ENCODE data around the gene EPHA10. TPM values are rescaled to one million over a fixed set of nuclear protein-coding genes. Genes with fewer than 3 reads are reported as not detected.

EPHA10 gene
- polyA plus RNA-seq, 1 donor from 2014 or later: 39.4 TPM

DNA sequence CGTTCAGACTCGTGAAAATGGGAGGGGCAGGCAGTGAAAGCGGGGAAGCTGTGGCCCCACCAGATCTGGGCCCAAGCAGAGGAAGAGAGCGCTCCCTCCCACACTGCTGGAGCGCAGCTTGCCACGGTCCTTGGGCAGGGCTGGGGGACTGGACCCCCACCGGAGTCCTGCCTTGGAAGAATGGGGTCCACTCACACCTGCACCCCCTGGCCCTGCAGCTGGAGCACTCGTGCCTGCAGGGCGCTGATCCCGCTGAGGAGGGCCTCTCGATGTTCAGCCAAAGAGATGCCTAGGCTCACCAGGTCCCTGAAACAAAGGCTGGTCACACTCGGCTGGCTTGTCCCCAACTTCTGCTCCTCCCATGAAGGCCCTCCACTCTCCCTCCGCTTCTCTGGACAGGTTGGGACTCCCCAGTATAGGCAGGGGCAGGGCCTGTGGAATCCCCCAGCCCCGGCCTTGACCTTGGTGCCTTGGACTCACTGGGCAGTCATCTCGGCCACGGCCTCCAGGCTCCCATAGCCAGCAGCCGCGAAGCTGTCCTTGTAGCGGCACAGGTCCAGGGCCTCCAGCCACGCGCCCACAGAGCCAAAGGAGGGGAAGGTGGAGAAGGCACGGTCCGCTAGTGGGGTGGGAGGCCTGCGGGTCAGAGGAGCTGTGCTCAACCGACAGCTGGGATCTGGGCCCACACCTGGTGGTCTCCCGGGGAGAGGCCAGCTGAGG, 46.6 kb downstream of the EPHA10 start:
- no peaks in the 10 kb centered on the region for H3K9me3 ChIP-seq (ENCODE audit: low read length)
- no peak overlapping the region for H3K9ac ChIP-seq (ENCODE audit: low read length)
- no peaks in the 10 kb centered on the region for H3F3A ChIP-seq (ENCODE audit: insufficient read depth, low read length, poor library complexity, severe bottlenecking)
- no peaks in the 10 kb centered on the region for H3K9me2 ChIP-seq (ENCODE audit: insufficient read depth, low read length)
- H3K27me3 ChIP-seq (ENCODE audit: insufficient read depth, low read depth, low read length): no peaks in the 10 kb centered on the region
- H3K36me3 ChIP-seq (ENCODE audit: insufficient read depth, low read length): no peaks in the 10 kb centered on the region
- no peaks in the 10 kb centered on the region for H3K79me2 ChIP-seq (replicated peaks; ENCODE audit: insufficient read depth, low read length)
- no peak overlapping the region for H3K27ac ChIP-seq (ENCODE audit: low read length)
- no peak overlapping the region for H3K4me2 ChIP-seq (ENCODE audit: low read length)
- no peak overlapping the region for H2AFZ ChIP-seq (ENCODE audit: low read depth, low read length)
- no peak for TF ChIP-seq EP300 (conservative IDR thresholded peaks at IDR 0.05; ENCODE audit: poor library complexity, severe bottlenecking)
- TF ChIP-seq, protein P1, sequence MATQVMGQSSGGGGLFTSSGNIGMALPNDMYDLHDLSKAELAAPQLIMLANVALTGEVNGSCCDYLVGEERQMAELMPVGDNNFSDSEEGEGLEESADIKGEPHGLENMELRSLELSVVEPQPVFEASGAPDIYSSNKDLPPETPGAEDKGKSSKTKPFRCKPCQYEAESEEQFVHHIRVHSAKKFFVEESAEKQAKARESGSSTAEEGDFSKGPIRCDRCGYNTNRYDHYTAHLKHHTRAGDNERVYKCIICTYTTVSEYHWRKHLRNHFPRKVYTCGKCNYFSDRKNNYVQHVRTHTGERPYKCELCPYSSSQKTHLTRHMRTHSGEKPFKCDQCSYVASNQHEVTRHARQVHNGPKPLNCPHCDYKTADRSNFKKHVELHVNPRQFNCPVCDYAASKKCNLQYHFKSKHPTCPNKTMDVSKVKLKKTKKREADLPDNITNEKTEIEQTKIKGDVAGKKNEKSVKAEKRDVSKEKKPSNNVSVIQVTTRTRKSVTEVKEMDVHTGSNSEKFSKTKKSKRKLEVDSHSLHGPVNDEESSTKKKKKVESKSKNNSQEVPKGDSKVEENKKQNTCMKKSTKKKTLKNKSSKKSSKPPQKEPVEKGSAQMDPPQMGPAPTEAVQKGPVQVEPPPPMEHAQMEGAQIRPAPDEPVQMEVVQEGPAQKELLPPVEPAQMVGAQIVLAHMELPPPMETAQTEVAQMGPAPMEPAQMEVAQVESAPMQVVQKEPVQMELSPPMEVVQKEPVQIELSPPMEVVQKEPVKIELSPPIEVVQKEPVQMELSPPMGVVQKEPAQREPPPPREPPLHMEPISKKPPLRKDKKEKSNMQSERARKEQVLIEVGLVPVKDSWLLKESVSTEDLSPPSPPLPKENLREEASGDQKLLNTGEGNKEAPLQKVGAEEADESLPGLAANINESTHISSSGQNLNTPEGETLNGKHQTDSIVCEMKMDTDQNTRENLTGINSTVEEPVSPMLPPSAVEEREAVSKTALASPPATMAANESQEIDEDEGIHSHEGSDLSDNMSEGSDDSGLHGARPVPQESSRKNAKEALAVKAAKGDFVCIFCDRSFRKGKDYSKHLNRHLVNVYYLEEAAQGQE (IDR thresholded peaks at IDR 0.05; ENCODE audit: borderline replicate concordance): no peak
- TF ChIP-seq EZH2 (IDR thresholded peaks at IDR 0.05; ENCODE audit: borderline replicate concordance, insufficient read depth, low read length, poor library complexity, severe bottlenecking): no peak
- no peak for TF ChIP-seq POLR2AphosphoS5 (IDR thresholded peaks at IDR 0.05)
- no peak for TF ChIP-seq TAF1 (IDR thresholded peaks at IDR 0.05; ENCODE audit: low read depth)
- TF ChIP-seq MXI1 (conservative IDR thresholded peaks at IDR 0.05; ENCODE audit: poor library complexity, severe bottlenecking): no peak
- TF ChIP-seq RAD21 (conservative IDR thresholded peaks at IDR 0.05): no peak
- TF ChIP-seq SMC3 (conservative IDR thresholded peaks at IDR 0.05; ENCODE audit: poor library complexity): no peak
- TF ChIP-seq, protein P2, sequence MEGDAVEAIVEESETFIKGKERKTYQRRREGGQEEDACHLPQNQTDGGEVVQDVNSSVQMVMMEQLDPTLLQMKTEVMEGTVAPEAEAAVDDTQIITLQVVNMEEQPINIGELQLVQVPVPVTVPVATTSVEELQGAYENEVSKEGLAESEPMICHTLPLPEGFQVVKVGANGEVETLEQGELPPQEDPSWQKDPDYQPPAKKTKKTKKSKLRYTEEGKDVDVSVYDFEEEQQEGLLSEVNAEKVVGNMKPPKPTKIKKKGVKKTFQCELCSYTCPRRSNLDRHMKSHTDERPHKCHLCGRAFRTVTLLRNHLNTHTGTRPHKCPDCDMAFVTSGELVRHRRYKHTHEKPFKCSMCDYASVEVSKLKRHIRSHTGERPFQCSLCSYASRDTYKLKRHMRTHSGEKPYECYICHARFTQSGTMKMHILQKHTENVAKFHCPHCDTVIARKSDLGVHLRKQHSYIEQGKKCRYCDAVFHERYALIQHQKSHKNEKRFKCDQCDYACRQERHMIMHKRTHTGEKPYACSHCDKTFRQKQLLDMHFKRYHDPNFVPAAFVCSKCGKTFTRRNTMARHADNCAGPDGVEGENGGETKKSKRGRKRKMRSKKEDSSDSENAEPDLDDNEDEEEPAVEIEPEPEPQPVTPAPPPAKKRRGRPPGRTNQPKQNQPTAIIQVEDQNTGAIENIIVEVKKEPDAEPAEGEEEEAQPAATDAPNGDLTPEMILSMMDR (IDR thresholded peaks at IDR 0.05; ENCODE audit: poor library complexity, severe bottlenecking): no peak
- H4K20me1 ChIP-seq (ENCODE audit: insufficient read depth): no peaks in the 10 kb centered on the region
- H3K4me3 ChIP-seq (ENCODE audit: low read length): no peak overlapping the region

DNA sequence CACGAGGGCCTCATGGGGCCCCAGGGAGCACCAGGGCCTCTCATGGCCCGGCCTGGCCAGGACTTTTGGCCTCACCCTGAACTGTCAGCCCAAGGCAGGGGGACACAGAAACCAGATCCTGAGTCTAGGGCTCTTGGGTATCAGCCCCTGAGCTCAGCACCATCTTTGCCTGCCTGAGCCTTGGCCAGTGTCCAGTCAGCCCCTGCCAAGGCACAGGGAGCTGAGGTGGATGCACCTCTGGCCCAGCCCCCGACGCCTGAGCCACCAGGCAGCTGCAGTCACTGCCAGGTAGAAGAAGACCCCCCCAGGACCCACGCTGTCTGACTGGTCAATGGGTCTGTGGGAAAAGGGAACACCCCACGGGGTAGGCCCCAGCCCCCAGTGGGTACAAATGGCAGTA, 47.3 kb downstream of the EPHA10 start:
- Histone ChIP-seq H3K4me3 (ENCODE audit: low read length) (no peak overlapping the region), H3K9ac (ENCODE audit: low read length) (no peak overlapping the region), H3K79me2 (replicated peaks; ENCODE audit: insufficient read depth, low read length) (no peaks in the 10 kb centered on the region), H3K27me3 (ENCODE audit: insufficient read depth, low read depth, low read length) (no peaks in the 10 kb centered on the region), H2AFZ (ENCODE audit: low read depth, low read length) (no peak overlapping the region), H3K36me3 (ENCODE audit: insufficient read depth, low read length) (no peaks in the 10 kb centered on the region), H4K20me1 (ENCODE audit: insufficient read depth) (no peaks in the 10 kb centered on the region), H3K27ac (ENCODE audit: low read length) (no peak overlapping the region), H3F3A (ENCODE audit: insufficient read depth, low read length, poor library complexity, severe bottlenecking) (no peaks in the 10 kb centered on the region), H3K4me2 (ENCODE audit: low read length) (no peak overlapping the region), H3K9me2 (ENCODE audit: insufficient read depth, low read length) (no peaks in the 10 kb centered on the region), H3K9me3 (ENCODE audit: low read length) (no peaks in the 10 kb centered on the region)
- TF ChIP-seq, protein P1 (IDR thresholded peaks at IDR 0.05; ENCODE audit: borderline replicate concordance): no peak
- TF ChIP-seq MXI1 (conservative IDR thresholded peaks at IDR 0.05; ENCODE audit: poor library complexity, severe bottlenecking) (no peak), EZH2 (IDR thresholded peaks at IDR 0.05; ENCODE audit: borderline replicate concordance, insufficient read depth, low read length, poor library complexity, severe bottlenecking) (no peak), POLR2AphosphoS5 (IDR thresholded peaks at IDR 0.05) (no peak), TAF1 (IDR thresholded peaks at IDR 0.05; ENCODE audit: low read depth) (no peak), RAD21 (conservative IDR thresholded peaks at IDR 0.05) (no peak), SMC3 (conservative IDR thresholded peaks at IDR 0.05; ENCODE audit: poor library complexity) (no peak), EP300 (conservative IDR thresholded peaks at IDR 0.05; ENCODE audit: poor library complexity, severe bottlenecking) (no peak)
- TF ChIP-seq, protein P2 (IDR thresholded peaks at IDR 0.05; ENCODE audit: poor library complexity, severe bottlenecking): no peak
